Erythroblast (primary cell): ENCODE data around the gene CLMN.

Experiments used
- GATA1 ChIP-seq: IDR thresholded peaks from 2 replicates; pipeline ENCODE4 v1.6.1; 2011; ENCODE audit warnings: low read depth, mild to moderate bottlenecking, control low read depth, low read length, moderate library complexity
- POLR2A ChIP-seq: IDR thresholded peaks from 2 replicates; pipeline ENCODE4 v1.6.1; 2011; ENCODE audit warnings: mild to moderate bottlenecking, low read length

GRCh38 chr14:95252219-95252618, 67.5 kb downstream of the CLMN start:
- TF ChIP-seq POLR2A = no peak
- TF ChIP-seq GATA1 = no peak
